LNCaP clone FGC (cell line): ENCODE measurements around the gene GUSB.
"Not testable (repeated sequence)": the region's sequence is repeated elsewhere in the genome, so short reads cannot be mapped to it uniquely, and the experiment has no call there.

Experiments used
- DNase-seq: peaks from one replicate; pipeline ENCODE4 v3.0.0-alpha.2; 2011; ENCODE audit warnings: low read depth
- H3K4me3 ChIP-seq: 2 replicates; pipeline ENCODE4 v1.5.1; 2011; ENCODE audit warnings: mild to moderate bottlenecking, low read depth, low read length, control low read depth
- CTCF ChIP-seq: IDR thresholded peaks from 2 replicates; pipeline ENCODE4 v1.5.1; 2012; ENCODE audit warnings: mild to moderate bottlenecking; ENCODE audit not compliant: control insufficient read depth, insufficient read depth; ENCODE audit errors: extremely low read depth

GUSB gene

DNA sequence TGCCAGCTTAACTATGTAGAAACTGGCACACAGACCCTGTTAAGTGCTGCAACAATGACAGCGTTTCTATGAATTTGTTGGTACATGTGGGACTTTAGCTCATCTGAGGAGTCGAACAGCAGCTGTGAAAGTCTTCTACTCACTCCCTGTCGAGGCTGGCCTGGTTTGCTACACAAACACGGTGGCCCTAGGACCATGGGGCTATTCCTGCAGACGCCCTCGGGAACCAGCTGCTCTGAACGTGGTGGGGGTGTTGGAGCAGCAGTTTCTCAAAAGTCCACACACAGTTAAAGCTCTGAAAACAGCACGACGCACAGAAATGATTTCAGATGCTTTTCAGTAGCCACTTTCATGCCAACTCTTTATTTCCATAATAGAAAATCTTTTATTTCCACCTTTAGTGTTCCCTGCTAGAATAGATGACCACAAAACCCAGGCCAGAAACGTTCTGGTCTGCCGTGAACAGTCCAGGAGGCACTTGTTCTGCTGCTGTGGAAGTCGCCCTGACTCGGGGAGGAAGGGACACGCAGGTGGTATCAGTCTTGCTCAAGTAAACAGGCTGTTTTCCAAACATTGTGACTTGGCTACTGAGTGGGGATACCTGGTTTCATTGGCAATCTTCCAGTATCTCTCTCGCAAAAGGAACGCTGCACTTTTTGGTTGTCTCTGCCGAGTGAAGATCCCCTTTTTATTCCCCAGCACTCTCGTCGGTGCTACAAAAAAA is 21.5 kb downstream of the GUSB start:
- no peak for TF ChIP-seq CTCF
- DNase-seq = no peak
- H3K4me3 ChIP-seq = no peak overlapping the region

DNA sequence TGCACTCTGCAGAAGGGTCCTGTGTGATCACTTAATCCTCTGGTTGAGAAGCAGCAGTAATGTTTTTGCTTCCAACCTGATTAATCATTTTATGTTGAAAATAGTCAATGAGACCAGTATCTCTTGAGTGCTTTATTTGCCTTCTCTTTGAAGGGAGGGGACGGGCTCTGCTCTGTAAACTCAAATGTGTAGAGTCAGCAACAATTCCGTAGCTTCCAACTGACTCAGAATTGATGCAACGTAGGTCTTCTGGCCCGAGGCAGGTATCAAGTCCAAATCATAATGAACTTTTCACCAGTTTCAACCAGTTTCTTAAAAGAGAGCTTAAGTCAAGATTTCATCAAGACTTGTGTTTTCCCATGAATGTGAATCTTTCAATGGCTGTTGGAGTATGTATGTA is 26.3 kb downstream of the GUSB start:
- TF ChIP-seq CTCF = no peak
- no peak overlapping the region for H3K4me3 ChIP-seq
- peak; percentile 14 for DNase-seq

- no peak for DNase-seq
- TF ChIP-seq CTCF = no peak
- H3K4me3 ChIP-seq = no peak overlapping the region
Measured at GRCh38 chr7:65953890-65954450, 28.0 kb downstream of the GUSB start.

DNA sequence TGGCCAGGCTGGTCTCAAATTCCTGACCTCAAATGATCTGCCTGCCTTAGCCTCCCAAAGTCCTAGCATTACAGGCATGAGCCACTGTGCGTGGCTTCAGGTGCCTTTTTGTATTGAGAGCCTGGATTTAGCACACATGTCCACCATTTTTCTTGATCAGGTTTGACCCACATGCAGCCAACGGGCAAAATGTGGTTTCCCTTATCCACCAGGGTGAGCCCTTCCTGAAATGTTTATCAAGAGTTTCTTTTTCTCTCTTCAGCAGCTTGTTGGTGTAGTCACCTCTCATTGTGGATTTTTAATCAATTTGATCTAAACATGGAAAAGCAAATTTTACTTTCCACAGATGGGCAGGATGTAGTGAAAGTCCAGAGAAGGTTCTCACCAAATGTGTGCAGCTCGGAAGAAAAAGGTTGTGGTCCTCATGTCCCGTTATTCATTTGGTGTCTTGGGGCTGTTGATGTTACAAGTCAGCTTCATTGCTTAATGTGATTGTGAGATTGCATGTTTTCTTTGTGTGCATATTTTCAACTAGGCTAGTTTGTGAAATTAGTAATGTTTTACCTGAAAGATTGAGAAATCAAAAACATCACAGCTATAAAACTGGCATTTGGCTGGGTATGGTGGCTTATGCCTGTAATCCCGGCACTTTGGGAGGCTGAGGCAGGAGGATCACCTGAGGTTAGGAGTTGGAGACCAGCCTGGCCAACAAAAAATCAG is 28.9 kb downstream of the GUSB start:
- H3K4me3 ChIP-seq = no peak overlapping the region
- DNase-seq = no peak
- no peak for TF ChIP-seq CTCF

DNA sequence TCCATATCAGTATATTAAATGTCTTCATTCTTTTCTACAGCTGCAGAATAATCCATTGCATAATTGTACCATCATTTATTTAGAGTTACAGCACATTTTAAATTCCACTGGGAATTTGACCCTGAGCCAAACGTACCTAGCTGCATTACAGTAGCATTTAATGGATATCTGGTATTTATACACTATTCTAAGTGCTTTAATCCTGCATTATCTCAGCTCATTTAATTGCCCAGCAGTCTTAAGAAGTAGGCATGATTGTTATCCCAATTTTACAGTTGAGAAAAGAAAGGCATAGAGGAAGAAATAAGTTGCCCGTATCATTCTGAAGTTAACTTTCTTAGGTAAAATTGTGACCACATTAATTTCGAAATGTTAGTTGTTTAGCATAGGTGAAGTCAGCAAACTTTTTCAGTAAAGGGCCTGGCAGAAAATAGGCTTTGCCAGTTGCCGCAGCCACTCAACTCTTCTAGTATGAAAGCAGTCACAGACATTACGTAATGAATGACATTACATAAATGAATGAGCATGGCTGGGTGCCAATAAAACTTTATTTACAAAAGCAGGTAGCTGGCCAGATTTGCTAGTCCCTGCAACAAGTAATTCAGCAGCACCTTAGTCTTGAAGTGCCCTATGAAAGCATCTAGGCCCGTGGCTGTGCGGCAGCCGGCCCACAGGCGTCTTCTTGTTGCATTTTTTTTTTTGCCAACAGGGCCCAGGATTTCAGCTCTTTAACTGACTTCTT is 30.0 kb downstream of the GUSB start:
- TF ChIP-seq CTCF = no peak
- H3K4me3 ChIP-seq = no peak overlapping the region
- DNase-seq = peak; percentile 83

DNA sequence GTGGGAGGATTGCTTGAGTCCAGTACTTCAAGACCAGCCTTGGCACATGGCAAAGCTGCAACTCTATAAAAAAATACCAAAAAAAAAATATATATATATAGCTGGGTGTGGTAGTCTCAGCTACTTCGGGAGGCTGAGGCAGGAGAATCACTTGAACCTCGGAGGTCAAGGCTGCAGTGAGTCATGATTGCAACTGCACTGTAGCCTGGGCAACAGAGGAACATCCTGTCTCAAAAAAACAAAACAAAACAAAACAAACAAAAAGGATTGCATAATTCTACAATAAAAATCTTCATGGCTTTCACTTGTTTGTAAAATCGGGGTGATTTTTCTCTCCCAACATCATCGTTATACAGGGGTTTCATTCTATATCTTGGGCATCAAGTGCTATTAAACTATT is 35.1 kb downstream of the GUSB start:
- no peak overlapping the region for H3K4me3 ChIP-seq
- DNase-seq = peak; percentile 22
- no peak for TF ChIP-seq CTCF

DNA sequence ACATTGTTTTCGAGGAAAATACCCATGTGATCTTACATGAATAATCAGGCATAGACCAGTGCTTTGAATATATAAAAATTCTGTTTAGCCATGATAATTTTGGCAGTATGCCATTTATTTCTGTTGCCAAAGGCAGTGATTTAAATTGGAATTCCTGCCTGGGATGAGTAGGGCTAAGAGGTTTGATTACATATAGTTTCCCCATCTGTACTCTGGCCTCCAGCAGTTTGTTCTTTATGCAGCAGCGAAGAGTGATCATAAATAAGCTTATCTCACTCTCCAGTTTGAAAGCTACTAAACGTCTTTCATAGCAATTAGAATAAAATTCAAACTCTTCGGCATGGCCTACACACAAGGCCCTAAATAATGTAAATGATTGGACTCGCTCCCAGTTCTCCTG is 36.2 kb downstream of the GUSB start:
- DNase-seq, H3K4me3 ChIP-seq: not testable (repeated sequence)
